Measurements from ENCODE around the gene OR1N2.

GRCh38 chr9:122527193-122527592 is 25.7 kb upstream of the OR1N2 start, which contains the start of gene OR1N1:
- no peak for TF ChIP-seq CTCF (IDR thresholded peaks at IDR 0.05)
- TF ChIP-seq POLR2A (IDR thresholded peaks at IDR 0.05), result no peak
- TF ChIP-seq EP300 (IDR thresholded peaks at IDR 0.05), result no peak

Measured in ovary (tissue), 3 donors.